Vagina (tissue), 2 donors: ENCODE results near the gene SLC6A15. TPM values are rescaled to one million over a fixed set of nuclear protein-coding genes. Genes with fewer than 3 reads are reported as not detected.

ENCODE experiments used
- DNase-seq, 2 donors: peaks; one replicate each; pipeline ENCODE4 v3.0.0-alpha.2; 2017; ENCODE audit errors: extremely low spot score in 2 of 2
- H3K27ac ChIP-seq: fragments of 200-600 bp; sonication (generic); one replicate; pipeline ENCODE4 v1.5.1; 2019
- H3K27me3 ChIP-seq: fragments of 200-600 bp; sonication (generic); one replicate; pipeline ENCODE4 v1.5.1; 2019
- H3K36me3 ChIP-seq, 2 donors: fragments of 200-600 bp; sonication (generic); one replicate each; pipeline ENCODE4 v1.5.1; 2017 to 2019
- H3K4me1 ChIP-seq: fragments of 200-600 bp; sonication (generic); one replicate; pipeline ENCODE4 v1.5.1; 2019
- H3K4me3 ChIP-seq, 2 donors: fragments of 200-600 bp; sonication (generic); 1 replicate in 1 of 2; 2 replicates in 1 of 2; pipeline ENCODE4 v1.5.1; 2016 to 2019
- H3K9me3 ChIP-seq: fragments of 200-600 bp; sonication (generic); one replicate; pipeline ENCODE4 v1.5.1; 2019
- POLR2A ChIP-seq, 2 donors: fragments of 450-650 bp; IDR thresholded peaks; one replicate each; pipeline ENCODE4 v1.6.1; 2017; ENCODE audit warnings: antibody characterized with exemption in 2 of 2, mild to moderate bottlenecking in 2 of 2, moderate library complexity in 2 of 2
- POLR2AphosphoS5 ChIP-seq, 2 donors: sonication (generic); formaldehyde crosslinking; IDR thresholded peaks; one replicate each; pipeline ENCODE4 v1.9.0; 2017; ENCODE audit warnings: antibody characterized with exemption in 2 of 2, mild to moderate bottlenecking in 2 of 2, low read depth in 1 of 2; ENCODE audit not compliant: insufficient read depth in 1 of 2
- intact Hi-C: fragments of 100-400 bp; cut with DNase I; formaldehyde crosslinking; loops from one replicate; pipeline ENCODE4 v1.15.1; 2023
- total RNA-seq: library from RNA; depleted of rRNA; stranded (reverse); fragments of >200 nt; gene quantifications from one replicate; pipeline ENCODE4 v1.2.3, GENCODE V29; 2016
- TF ChIP-seq, protein P1 (sequence below), 3 experiments: fragments of 450-650 bp in 2 of 3; fragments of 200-600 bp in 1 of 3; sonication (generic) in 1 of 3; IDR thresholded peaks; one replicate each; pipeline ENCODE4 v1.5.1; 2017 to 2019; ENCODE audit warnings: antibody characterized with exemption in 3 of 3, mild to moderate bottlenecking in 2 of 3, moderate library complexity in 2 of 3

Gene SLC6A15
- total RNA-seq, 1 donor from 2014 or later = 2.7 TPM

DNA sequence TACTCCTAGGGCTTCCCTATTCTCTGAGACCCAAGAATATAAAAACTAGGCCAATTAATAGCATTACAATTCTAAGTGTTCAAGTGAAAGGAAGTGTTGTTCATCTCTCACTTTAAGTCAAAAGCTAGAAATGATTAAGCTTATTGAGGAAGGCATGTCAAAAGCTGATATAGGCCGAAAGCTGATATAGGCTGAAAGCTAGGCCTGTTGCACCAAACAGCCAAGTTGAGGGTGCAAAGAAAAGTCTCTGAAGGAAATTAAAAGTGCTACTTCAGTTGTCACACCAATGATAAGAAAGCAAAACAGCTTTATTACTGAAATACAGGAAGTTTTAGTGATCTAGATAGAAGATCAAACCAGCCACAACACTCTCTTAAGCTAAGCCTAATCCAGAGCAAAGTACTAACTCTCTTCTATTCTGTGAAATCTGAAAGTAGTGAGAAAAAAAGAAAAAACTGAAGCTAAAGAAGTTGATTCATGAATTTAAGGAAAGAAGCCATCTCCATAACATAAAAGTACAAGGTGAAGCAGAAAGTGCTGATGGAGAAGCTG lies 68.9 kb downstream of the SLC6A15 start:
- Histone ChIP-seq H3K9me3 (no peaks in the 10 kb centered on the region), H3K27ac (no peak overlapping the region), H3K4me3 (no peak overlapping the region), H3K36me3 (no peaks in the 10 kb centered on the region), H3K27me3 (no peaks in the 10 kb centered on the region), H3K4me1 (no peaks in the 10 kb centered on the region)
- DNase-seq = no peak
- intact Hi-C loops = no loop called here
- TF ChIP-seq, protein P1, sequence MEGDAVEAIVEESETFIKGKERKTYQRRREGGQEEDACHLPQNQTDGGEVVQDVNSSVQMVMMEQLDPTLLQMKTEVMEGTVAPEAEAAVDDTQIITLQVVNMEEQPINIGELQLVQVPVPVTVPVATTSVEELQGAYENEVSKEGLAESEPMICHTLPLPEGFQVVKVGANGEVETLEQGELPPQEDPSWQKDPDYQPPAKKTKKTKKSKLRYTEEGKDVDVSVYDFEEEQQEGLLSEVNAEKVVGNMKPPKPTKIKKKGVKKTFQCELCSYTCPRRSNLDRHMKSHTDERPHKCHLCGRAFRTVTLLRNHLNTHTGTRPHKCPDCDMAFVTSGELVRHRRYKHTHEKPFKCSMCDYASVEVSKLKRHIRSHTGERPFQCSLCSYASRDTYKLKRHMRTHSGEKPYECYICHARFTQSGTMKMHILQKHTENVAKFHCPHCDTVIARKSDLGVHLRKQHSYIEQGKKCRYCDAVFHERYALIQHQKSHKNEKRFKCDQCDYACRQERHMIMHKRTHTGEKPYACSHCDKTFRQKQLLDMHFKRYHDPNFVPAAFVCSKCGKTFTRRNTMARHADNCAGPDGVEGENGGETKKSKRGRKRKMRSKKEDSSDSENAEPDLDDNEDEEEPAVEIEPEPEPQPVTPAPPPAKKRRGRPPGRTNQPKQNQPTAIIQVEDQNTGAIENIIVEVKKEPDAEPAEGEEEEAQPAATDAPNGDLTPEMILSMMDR (IDR thresholded peaks at IDR 0.05) = no peak
- TF ChIP-seq POLR2AphosphoS5 (IDR thresholded peaks at IDR 0.05; ENCODE audit: insufficient read depth in 1 of 2, low read depth in 1 of 2) (no peak), POLR2A (IDR thresholded peaks at IDR 0.05) (no peak)

DNA sequence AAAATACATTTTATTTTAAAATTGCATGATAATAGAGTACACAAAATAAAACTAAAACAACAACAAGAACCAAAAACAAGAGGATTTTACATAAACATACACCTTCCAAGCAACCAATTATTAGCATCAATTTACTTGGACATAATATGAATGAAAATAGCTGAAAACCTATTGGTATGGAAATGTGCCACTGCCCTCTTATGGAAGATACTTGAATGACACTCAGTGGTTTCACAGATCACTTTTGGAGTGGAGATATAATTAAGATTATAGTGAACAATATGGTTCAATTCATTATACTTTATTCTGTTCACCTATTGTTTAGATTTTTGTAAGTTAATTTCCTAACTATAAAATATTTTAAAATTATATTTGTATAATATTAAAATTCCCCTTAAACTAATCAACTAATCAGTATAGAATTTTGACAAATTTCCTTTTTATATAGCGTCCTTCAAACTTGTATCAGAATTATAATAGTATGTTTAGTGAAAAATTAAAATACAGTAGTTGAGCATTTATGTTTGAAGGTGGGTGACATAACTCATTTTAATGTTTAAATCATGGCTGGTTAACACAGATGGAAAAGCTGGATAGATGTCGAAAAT lies 70.1 kb downstream of the SLC6A15 start:
- no peak for TF ChIP-seq POLR2AphosphoS5 (IDR thresholded peaks at IDR 0.05; ENCODE audit: insufficient read depth in 1 of 2, low read depth in 1 of 2)
- TF ChIP-seq, protein P1 (IDR thresholded peaks at IDR 0.05) = peak in 2 of 3 experiments; percentile 35 to 57
- Histone ChIP-seq H3K4me3 (no peak overlapping the region), H3K27me3 (no peaks in the 10 kb centered on the region), H3K4me1 (no peaks in the 10 kb centered on the region), H3K27ac (no peak overlapping the region), H3K36me3 (no peaks in the 10 kb centered on the region), H3K9me3 (no peaks in the 10 kb centered on the region)
- intact Hi-C loops = no loop called here
- no peak for DNase-seq

DNA sequence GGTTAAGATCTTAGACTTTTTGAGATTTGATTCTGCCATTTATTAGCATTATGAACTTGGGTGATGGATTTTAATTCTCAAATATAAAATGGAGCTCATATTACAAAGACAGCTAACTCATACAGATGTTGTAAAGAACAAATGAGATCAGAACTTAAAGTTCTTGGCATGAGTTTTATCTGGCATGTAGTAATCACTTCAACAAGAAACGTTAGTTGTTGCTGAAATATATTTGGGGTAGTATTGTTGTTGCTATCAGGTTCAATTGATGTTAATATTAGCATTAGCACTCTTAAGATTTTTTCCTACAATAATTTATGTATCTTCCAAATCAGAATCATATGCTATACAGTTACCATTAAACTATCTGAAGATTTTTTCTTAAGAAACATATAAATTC lies 71.0 kb downstream of the SLC6A15 start:
- Histone ChIP-seq H3K9me3 (no peaks in the 10 kb centered on the region), H3K27ac (no peak overlapping the region), H3K4me3 (no peak overlapping the region), H3K27me3 (no peaks in the 10 kb centered on the region), H3K4me1 (no peaks in the 10 kb centered on the region), H3K36me3 (no peaks in the 10 kb centered on the region)
- intact Hi-C loops = no loop called here
- no peak for DNase-seq
- TF ChIP-seq POLR2AphosphoS5 (IDR thresholded peaks at IDR 0.05; ENCODE audit: insufficient read depth in 1 of 2, low read depth in 1 of 2) = no peak
- TF ChIP-seq, protein P1 (IDR thresholded peaks at IDR 0.05) = no peak

DNA sequence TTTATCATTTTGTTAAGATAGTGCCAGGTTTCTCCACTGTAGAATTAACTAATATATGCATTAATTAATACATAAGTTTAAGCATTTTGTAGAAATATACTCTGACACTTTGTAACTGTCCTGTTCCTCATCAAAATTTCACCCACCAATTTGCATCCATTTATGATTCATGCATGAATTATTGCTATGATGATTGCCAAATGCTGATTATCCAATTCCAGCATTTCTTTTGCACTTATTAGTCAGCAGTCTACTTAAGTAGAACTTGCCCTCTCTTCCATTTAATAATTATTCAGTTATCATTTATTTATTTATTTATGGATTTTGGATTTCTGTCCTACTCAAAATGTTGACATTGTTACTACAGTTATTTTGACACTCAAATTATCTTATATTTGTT lies 72.2 kb downstream of the SLC6A15 start:
- no peak for DNase-seq
- Histone ChIP-seq H3K27ac (no peak overlapping the region), H3K27me3 (no peaks in the 10 kb centered on the region), H3K4me1 (no peaks in the 10 kb centered on the region), H3K36me3 (no peaks in the 10 kb centered on the region), H3K4me3 (no peak overlapping the region), H3K9me3 (no peaks in the 10 kb centered on the region)
- TF ChIP-seq POLR2A (IDR thresholded peaks at IDR 0.05) (no peak), POLR2AphosphoS5 (IDR thresholded peaks at IDR 0.05; ENCODE audit: insufficient read depth in 1 of 2, low read depth in 1 of 2) (no peak)
- TF ChIP-seq, protein P1 (IDR thresholded peaks at IDR 0.05) = no peak
- intact Hi-C loops = no loop called here

DNA sequence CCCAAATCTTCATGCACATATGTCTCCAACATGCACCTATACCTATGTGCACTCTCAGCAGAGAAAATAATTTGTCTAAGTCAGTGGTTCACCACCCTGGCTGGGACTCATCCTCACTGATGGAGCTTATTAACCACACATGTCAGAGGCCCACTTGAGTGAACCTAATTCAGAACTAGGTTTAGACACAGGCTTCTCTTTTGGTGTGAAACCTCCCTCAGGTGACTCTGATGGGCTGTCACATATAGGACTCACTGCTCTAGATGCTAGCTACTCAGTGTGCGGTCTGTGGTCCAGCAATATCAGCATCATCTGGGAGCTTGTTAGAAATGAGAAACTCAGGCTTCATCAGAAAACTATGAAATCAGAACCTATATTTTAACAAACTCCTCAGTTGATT lies 85.7 kb downstream of the SLC6A15 start:
- Histone ChIP-seq H3K4me3 (no peak overlapping the region), H3K36me3 (no peaks in the 10 kb centered on the region), H3K27ac (no peak overlapping the region), H3K9me3 (no peaks in the 10 kb centered on the region), H3K27me3 (no peaks in the 10 kb centered on the region), H3K4me1 (no peaks in the 10 kb centered on the region)
- intact Hi-C loops = no loop called here
- TF ChIP-seq POLR2A (IDR thresholded peaks at IDR 0.05) = no peak
- TF ChIP-seq, protein P1 (IDR thresholded peaks at IDR 0.05) = no peak
- no peak for DNase-seq
